Measurements from ENCODE around the gene NTRK2.

The NTRK2 gene

GRCh38 chr9:85020791-85021190, 351.3 kb downstream of the NTRK2 start:
- in situ Hi-C loops (cut with HindIII; ENCODE audit: low pct_unique_long_range_greater_than_20kb, low sequenced_read_pairs): no loop called here
- TF ChIP-seq JUND (IDR thresholded peaks at IDR 0.05; ENCODE audit: low read depth): no peak
- DNase-seq (ENCODE audit: low read depth in 1 of 2, low spot score in 1 of 2): no peak

GRCh38 chr9:85021686-85022085, 352.2 kb downstream of the NTRK2 start:
- in situ Hi-C loops (cut with HindIII; ENCODE audit: low pct_unique_long_range_greater_than_20kb, low sequenced_read_pairs): no loop called here
- no peak for TF ChIP-seq JUND (IDR thresholded peaks at IDR 0.05; ENCODE audit: low read depth)
- no peak for DNase-seq (ENCODE audit: low read depth in 1 of 2, low spot score in 1 of 2)

GRCh38 chr9:85024374-85024773, 354.8 kb downstream of the NTRK2 start:
- in situ Hi-C loops (cut with HindIII; ENCODE audit: low pct_unique_long_range_greater_than_20kb, low sequenced_read_pairs): no loop called here
- peak in 1 of 2 experiments; percentile 31 for DNase-seq (ENCODE audit: low read depth in 1 of 2, low spot score in 1 of 2)
- no peak for TF ChIP-seq JUND (IDR thresholded peaks at IDR 0.05; ENCODE audit: low read depth)

GRCh38 chr9:85025638-85026037, 356.1 kb downstream of the NTRK2 start:
- no peak for TF ChIP-seq JUND (IDR thresholded peaks at IDR 0.05; ENCODE audit: low read depth)
- in situ Hi-C loops (cut with HindIII; ENCODE audit: low pct_unique_long_range_greater_than_20kb, low sequenced_read_pairs): no loop called here
- DNase-seq (ENCODE audit: low read depth in 1 of 2, low spot score in 1 of 2): no peak

GRCh38 chr9:85027870-85028269, 358.3 kb downstream of the NTRK2 start:
- in situ Hi-C loops (cut with HindIII; ENCODE audit: low pct_unique_long_range_greater_than_20kb, low sequenced_read_pairs): no loop called here
- no peak for TF ChIP-seq JUND (IDR thresholded peaks at IDR 0.05; ENCODE audit: low read depth)
- DNase-seq (ENCODE audit: low read depth in 1 of 2, low spot score in 1 of 2): no peak

GRCh38 chr9:85030316-85030715, 360.8 kb downstream of the NTRK2 start:
- DNase-seq (ENCODE audit: low read depth in 1 of 2, low spot score in 1 of 2): no peak
- in situ Hi-C loops (cut with HindIII; ENCODE audit: low pct_unique_long_range_greater_than_20kb, low sequenced_read_pairs): no loop called here
- TF ChIP-seq JUND (IDR thresholded peaks at IDR 0.05; ENCODE audit: low read depth): no peak

- no peak for DNase-seq (ENCODE audit: low read depth in 1 of 2, low spot score in 1 of 2)
- TF ChIP-seq JUND (IDR thresholded peaks at IDR 0.05; ENCODE audit: low read depth): no peak
- in situ Hi-C loops (cut with HindIII; ENCODE audit: low pct_unique_long_range_greater_than_20kb, low sequenced_read_pairs): no loop called here
Measured at GRCh38 chr9:85036496-85036895, 367.0 kb downstream of the NTRK2 start.

GRCh38 chr9:85038061-85038460, 368.5 kb downstream of the NTRK2 start:
- in situ Hi-C loops (cut with HindIII; ENCODE audit: low pct_unique_long_range_greater_than_20kb, low sequenced_read_pairs): no loop called here
- no peak for DNase-seq (ENCODE audit: low read depth in 1 of 2, low spot score in 1 of 2)
- TF ChIP-seq JUND (IDR thresholded peaks at IDR 0.05; ENCODE audit: low read depth): no peak

GRCh38 chr9:85038824-85039608, 369.5 kb downstream of the NTRK2 start:
- in situ Hi-C loops (cut with HindIII; ENCODE audit: low pct_unique_long_range_greater_than_20kb, low sequenced_read_pairs): no loop called here
- no peak for TF ChIP-seq JUND (IDR thresholded peaks at IDR 0.05; ENCODE audit: low read depth)
- no peak for DNase-seq (ENCODE audit: low read depth in 1 of 2, low spot score in 1 of 2)

GRCh38 chr9:85040146-85040545, 370.6 kb downstream of the NTRK2 start:
- TF ChIP-seq JUND (IDR thresholded peaks at IDR 0.05; ENCODE audit: low read depth): no peak
- in situ Hi-C loops (cut with HindIII; ENCODE audit: low pct_unique_long_range_greater_than_20kb, low sequenced_read_pairs): no loop called here
- DNase-seq (ENCODE audit: low read depth in 1 of 2, low spot score in 1 of 2): no peak

- in situ Hi-C loops (cut with HindIII; ENCODE audit: low pct_unique_long_range_greater_than_20kb, low sequenced_read_pairs): no loop called here
- no peak for TF ChIP-seq JUND (IDR thresholded peaks at IDR 0.05; ENCODE audit: low read depth)
- DNase-seq (ENCODE audit: low read depth in 1 of 2, low spot score in 1 of 2): no peak
Measured at GRCh38 chr9:85040821-85041465, 371.4 kb downstream of the NTRK2 start.

- no peak for TF ChIP-seq JUND (IDR thresholded peaks at IDR 0.05; ENCODE audit: low read depth)
- no peak for DNase-seq (ENCODE audit: low read depth in 1 of 2, low spot score in 1 of 2)
- in situ Hi-C loops (cut with HindIII; ENCODE audit: low pct_unique_long_range_greater_than_20kb, low sequenced_read_pairs): no loop called here
Measured at GRCh38 chr9:85041466-85042137, 372.1 kb downstream of the NTRK2 start.

Data from T47D (cell line).